AG04450 (cell line): ENCODE results near the gene TIMP3. TPM values are rescaled to one million over a fixed set of nuclear protein-coding genes. Genes with fewer than 3 reads are reported as not detected.

Experiments
- CTCF ChIA-PET: fragments of 300-600, 350-600 bp; formaldehyde crosslinking; extraction: SDS; loops from one replicate; lab custom pipeline; 2022; ENCODE audit warnings: antibody characterized with exemption, inconsistent platforms; lab: Charles Lee
- POLR2A ChIA-PET: fragments of 350-600 bp; formaldehyde crosslinking; extraction: SDS; loops from one replicate; lab custom pipeline; 2021; ENCODE audit warnings: antibody characterized with exemption, inconsistent platforms; lab: Yijun Ruan, JAX
- DNase-seq: peaks from one replicate; pipeline ENCODE4 v3.0.0-alpha.2; 2011; ENCODE audit warnings: low read depth, low spot score
- H3K27ac ChIP-seq: one replicate; pipeline ENCODE4 v1.5.1; 2012; ENCODE audit warnings: low read depth, low read length, control low read depth
- H3K27me3 ChIP-seq: one replicate; pipeline ENCODE4 v1.6.0; 2012; ENCODE audit warnings: low read length; ENCODE audit not compliant: control insufficient read depth, insufficient read depth
- H3K4me3 ChIP-seq: 2 replicates; pipeline ENCODE4 v1.5.1; 2011; ENCODE audit warnings: mild to moderate bottlenecking, low read depth, low read length, control low read depth
- H3K9me3 ChIP-seq: 2 replicates; pipeline ENCODE4 v1.5.1; 2012; ENCODE audit warnings: low read length; ENCODE audit not compliant: control insufficient read depth, insufficient read depth
- CTCF ChIP-seq: IDR thresholded peaks from 2 replicates; pipeline ENCODE4 v1.5.1; 2011; ENCODE audit warnings: low read depth, low read length, control low read depth, inconsistent platforms
- polyA plus RNA-seq: library from polyadenylated mRNA; depleted of rRNA; stranded (reverse); fragments of >200 nt; gene quantifications from 2 replicates; pipeline ENCODE4 v1.2.3, GENCODE V29; 2011

TIMP3 gene
- polyA plus RNA-seq, 1 experiment = 486 TPM

GRCh38 chr22:32855045-32855756, 53.7 kb downstream of the TIMP3 start:
- no peak for TF ChIP-seq CTCF
- Histone ChIP-seq H3K9me3 (no peaks in the 10 kb centered on the region), H3K27me3 (no peaks in the 10 kb centered on the region), H3K4me3 (no peak overlapping the region), H3K27ac (no peak overlapping the region)
- DNase-seq = no peak
- ChIA-PET CTCF (no interaction called here), POLR2A (no interaction called here)

GRCh38 chr22:32858121-32858703, 56.7 kb downstream of the TIMP3 start:
- TF ChIP-seq CTCF = no peak
- Histone ChIP-seq H3K4me3 (no peak overlapping the region), H3K27me3 (no peaks in the 10 kb centered on the region), H3K9me3 (no peaks in the 10 kb centered on the region), H3K27ac (no peak overlapping the region)
- DNase-seq = no peak
- POLR2A ChIA-PET = no interaction called here
- CTCF ChIA-PET = interaction anchor here (1.1 kb wide), 1 partner anchor 143 kb away, joined by 3 read pairs; no protein-coding TSS in a partner anchor

- ChIA-PET CTCF (interaction anchor here (1.1 kb wide), 1 partner anchor 142 kb away, joined by 3 read pairs; no protein-coding TSS in a partner anchor), POLR2A (no interaction called here)
- TF ChIP-seq CTCF = no peak
Measured at GRCh38 chr22:32858957-32859356, 57.5 kb downstream of the TIMP3 start.

GRCh38 chr22:32859743-32860142, 58.2 kb downstream of the TIMP3 start:
- Histone ChIP-seq H3K9me3 (no peaks in the 10 kb centered on the region), H3K4me3 (no peak overlapping the region), H3K27me3 (no peaks in the 10 kb centered on the region), H3K27ac (no peak overlapping the region)
- POLR2A ChIA-PET = no interaction called here
- no peak for DNase-seq
- no peak for TF ChIP-seq CTCF
- CTCF ChIA-PET = interaction anchor here (0.8 to 1.2 kb wide), 3 partner anchors 64 to 141 kb away, joined by 3 to 5 read pairs (median 4); no protein-coding TSS in a partner anchor

More at GRCh38 chr22:32858957-32859356, 57.5 kb downstream of the TIMP3 start:
- no peak for DNase-seq
- Histone ChIP-seq H3K4me3 (no peak overlapping the region), H3K27ac (no peak overlapping the region), H3K9me3 (no peaks in the 10 kb centered on the region), H3K27me3 (no peaks in the 10 kb centered on the region)

GRCh38 chr22:32861330-32861729, 59.8 kb downstream of the TIMP3 start:
- Histone ChIP-seq H3K9me3 (no peaks in the 10 kb centered on the region), H3K4me3 (no peak overlapping the region), H3K27ac (no peak overlapping the region), H3K27me3 (no peaks in the 10 kb centered on the region)
- TF ChIP-seq CTCF = no peak
- DNase-seq = no peak
- ChIA-PET POLR2A (no interaction called here), CTCF (no interaction called here)
